ENCODE results near the gene P2RY11.

Gene P2RY11

DNA sequence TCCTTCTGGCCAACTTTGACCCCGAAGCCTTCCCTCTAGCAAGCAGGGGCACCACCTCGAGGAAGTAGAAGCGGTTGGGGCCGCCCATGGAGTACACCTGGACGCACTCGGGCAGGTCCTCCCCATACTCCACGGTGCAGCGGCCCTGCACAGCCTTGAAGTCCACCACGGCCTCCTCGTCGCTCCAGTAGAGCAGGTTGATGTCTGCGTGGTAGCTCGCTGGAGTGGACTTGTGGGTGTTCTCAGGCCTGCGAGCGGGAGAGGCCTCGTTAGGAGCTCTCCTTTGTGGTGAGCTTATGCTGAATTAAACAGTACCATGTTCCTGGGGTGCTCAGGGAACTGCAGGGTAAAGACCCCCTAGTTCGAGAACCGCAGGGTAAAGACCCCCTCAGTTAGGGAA is 30.5 kb downstream of the P2RY11 start:
- DNase-seq: no peak

- DNase-seq: no peak
Measured at GRCh38 chr19:10142701-10143375, 31.3 kb downstream of the P2RY11 start.

- DNase-seq: no peak
Measured at GRCh38 chr19:10143681-10144080, 32.2 kb downstream of the P2RY11 start.

DNA sequence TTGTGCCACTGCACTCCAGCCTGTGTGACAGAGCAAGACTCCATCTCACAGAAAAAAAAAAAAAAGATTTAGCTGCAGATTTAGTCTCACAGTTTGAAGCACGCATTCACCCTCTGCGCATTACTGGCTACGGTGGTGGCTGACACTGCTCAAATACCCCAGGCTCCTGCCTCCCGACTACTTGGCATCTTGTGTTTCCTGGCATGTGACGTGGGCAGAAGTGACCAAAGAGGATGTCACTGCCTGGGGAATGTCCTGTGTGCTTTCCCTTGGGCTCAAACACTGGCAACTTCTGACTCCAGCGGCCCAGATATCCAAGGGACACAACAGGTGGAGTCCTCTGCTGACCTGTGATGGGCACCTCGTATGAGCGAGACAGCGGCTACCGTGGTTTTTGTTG is 32.9 kb downstream of the P2RY11 start:
- DNase-seq: no peak

- DNase-seq: no peak
Measured at GRCh38 chr19:10145031-10145430, 33.5 kb downstream of the P2RY11 start.

DNA sequence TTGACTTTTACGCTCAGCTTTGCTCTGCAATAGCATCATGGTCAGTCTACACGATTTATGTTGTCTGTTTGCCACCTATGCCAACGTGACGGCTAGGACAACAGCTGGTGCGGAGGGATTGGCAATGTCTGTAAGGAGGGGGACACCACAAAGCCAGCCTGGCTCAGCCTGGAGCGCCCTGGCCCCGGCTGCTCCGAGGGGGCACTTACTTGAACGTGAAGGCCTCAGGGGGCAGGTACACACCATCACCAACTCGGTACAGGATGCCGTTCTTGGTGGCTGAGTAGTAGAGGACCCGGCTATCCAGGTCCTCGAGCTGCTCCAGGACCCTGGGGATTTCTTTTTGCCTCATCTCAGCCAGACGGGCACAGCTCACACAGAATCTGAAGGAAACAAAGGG is 34.6 kb downstream of the P2RY11 start:
- DNase-seq: no peak

DNA sequence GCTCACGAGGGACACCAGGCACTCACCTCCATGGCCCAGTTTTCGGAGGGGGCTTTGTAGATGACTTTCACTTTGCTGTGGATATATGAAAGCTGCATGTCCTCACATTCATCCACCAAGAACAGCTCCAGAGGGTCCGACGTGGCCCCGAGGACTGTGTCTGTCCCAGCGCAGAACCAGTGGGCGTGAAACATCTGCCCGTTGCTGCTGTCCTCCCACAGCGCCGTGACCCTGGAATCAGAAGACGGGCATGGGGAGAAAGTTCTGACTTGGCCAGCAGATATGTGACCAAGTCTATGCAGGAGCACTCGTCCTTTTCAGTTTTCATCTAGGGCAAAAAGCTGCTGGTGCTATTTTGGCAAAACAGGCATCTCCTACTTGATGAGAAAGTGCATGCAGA is 37.9 kb downstream of the P2RY11 start:
- DNase-seq: no peak

DNA sequence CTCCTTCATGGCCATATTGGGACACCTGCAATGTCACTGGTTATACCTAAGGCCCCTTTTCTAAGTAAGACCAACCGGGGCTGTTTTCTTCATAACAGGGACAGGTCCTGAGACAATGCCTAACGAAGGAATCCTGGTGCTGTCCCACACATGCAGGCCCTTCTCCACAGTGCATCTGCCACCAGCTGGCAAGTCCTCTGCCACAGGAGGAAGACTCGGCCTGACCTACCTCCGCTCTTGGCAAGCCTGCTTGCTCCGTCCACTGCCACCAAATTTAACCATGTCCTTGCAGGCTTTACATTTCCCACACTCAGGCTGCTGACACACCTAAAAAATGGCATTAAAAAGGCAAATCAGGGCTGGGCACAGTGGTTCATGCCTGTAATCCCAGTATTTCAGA is 40.0 kb downstream of the P2RY11 start:
- DNase-seq: no peak

DNA sequence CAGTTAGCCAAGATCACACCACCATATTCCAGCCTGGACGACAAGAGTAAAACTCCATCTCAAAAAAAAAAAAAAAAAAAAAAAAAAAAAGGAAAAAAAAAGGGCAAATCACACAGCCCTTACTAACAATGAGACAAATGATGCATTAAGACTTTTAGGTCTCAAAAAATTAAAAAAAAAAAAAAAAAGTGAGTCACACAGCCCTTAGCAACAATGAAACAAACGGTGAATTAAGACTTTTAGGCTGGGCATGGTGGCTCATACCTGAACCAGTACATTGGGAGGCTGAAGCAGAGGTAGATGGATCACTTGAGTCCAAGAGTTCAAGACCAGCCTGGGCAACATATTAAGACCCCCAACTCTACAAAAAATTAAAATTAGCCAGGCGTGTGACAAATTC is 40.6 kb downstream of the P2RY11 start:
- DNase-seq: no peak

DNA sequence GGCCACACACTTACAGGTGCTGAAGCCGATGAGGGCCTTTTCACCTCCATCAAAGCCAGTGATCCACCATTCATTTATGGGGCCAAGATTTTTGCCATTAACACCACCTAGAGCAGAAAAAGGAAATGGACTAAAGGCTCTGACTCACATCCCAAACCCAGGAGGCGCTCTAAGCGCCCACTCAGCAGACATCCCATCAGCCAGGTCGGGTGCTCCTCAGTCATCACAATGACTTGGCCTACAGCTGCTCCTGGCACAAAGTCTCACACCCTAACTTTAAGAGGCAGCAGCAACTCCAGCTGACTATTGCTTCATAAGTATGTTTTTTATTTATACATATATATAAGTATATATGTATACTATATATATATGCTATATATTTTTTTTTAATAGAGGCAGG is 44.3 kb downstream of the P2RY11 start:
- DNase-seq: no peak

DNA sequence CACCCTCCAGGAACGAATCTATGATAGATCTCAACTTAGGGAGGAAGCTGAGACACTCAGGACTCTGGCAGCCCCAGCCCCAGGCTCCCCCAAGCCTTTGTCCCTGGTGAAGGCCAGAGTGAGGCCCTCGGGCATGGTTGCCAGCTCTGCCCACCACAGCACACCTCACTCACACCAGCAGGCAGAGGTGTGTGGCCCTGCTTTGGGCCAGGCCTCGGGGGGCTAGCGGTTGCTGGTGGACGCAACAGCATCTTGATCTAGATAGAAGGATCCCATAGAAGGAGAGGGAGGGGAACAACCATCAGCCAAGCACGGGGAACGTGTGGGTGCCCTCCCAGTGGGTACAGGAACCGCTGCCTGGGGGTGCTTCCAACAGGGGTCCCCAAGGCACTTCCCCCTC is 46.6 kb downstream of the P2RY11 start:
- no peak for DNase-seq

- DNase-seq: no peak
Measured at GRCh38 chr19:10158485-10158884, 47.0 kb downstream of the P2RY11 start.

DNA sequence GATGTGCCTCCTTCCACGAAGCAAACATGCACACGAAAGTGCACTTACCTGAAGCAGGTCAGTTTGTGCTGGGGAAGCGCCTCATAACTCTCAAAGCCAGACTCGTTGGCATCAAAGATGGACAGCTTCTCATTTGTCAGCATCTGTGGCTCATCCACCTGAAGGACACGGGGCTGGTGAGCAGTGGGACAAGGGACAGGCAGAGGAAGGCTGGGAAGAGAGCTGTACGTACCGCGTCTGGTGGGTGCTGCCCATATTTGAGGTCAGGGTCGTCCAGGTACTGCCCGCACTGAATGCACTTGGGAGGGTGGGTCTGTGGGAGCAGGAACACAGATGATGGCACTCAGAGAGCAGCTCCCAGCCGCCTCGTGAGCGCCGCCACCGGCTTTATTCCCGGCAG is 48.1 kb downstream of the P2RY11 start:
- no peak for DNase-seq

GRCh38 chr19:10163536-10163935 is 52.0 kb downstream of the P2RY11 start:
- no peak for DNase-seq
